GM19467 (cell line): ENCODE results near the gene CDS2.

Source experiments
- ATAC-seq: cut with Tn5 transposase; IDR thresholded peaks from one replicate; pipeline ENCODE4 v1.9.1; 2021; ENCODE audit warnings: mild to moderate bottlenecking, moderate library complexity; ENCODE audit not compliant: unreplicated experiment

CDS2 gene

DNA sequence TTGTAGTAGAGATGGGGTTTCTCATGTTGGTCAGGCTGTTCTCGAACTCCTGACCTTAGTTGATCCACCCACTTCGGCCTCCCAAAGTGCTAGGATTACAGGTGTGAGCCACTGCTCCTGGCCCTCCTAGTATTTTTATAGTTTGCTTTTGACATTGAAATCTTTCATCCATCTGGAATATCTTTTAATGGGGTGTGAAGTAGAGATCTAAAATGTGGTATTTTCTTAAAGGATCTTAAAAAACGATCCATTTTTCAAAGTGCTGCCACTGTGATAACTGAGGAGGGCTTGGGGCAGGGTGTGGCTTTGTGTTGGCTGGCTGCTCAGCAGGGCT lies 23.1 kb downstream of the CDS2 start:
- ATAC-seq: no peak

- no peak for ATAC-seq
These were observed 23.6 kb downstream of the CDS2 start for GRCh38 chr20:5150226-5151076.

- no peak for ATAC-seq
These were observed 26.3 kb downstream of the CDS2 start for GRCh38 chr20:5153152-5153467.

GRCh38 chr20:5153612-5154542 lies 27.1 kb downstream of the CDS2 start:
- no peak for ATAC-seq

DNA sequence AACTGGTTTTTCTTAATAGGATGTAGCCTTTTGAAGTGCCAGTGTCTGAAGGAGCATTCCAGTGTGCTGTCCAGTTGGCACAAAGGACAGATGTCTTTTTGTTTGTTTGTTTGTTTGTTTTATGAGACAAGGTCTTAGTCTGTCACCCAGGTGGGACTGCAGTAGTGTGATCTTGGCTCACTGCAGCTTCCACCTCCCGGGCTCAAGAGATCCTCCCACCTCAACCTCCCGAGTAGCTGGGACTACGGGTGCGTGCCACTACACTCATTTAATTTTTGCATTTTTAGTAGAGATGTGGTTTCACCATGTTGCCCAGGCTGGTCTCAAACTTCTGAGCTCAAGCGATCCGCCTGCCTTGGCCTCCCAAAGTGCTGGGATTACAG lies 27.7 kb downstream of the CDS2 start:
- no peak for ATAC-seq

- ATAC-seq: no peak
These were observed 28.6 kb downstream of the CDS2 start for GRCh38 chr20:5155404-5155803.

- no peak for ATAC-seq
These were observed 30.1 kb downstream of the CDS2 start for GRCh38 chr20:5156675-5157448.

DNA sequence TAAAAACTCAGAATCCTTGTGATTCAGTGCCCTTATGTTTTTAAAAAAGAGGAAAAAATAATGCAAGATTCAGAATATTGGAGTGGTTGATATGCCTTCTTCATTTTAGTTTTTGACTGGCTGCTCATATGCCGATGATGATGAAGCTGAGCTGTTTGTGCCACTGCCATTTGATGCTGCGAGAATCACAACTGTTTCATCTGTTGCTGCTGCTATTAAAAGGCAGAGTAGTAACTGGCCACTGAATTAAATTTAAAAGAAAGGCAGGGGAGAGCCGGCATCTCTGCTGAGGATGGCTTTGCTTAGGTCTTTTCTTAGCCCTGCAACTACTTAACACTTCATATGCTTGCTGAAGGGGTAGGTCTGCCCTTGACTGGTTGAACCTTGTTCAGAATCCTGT lies 33.1 kb downstream of the CDS2 start:
- no peak for ATAC-seq

- no peak for ATAC-seq
These were observed 34.1 kb downstream of the CDS2 start for GRCh38 chr20:5160882-5161281.

GRCh38 chr20:5161536-5162164 lies 34.8 kb downstream of the CDS2 start:
- no peak for ATAC-seq

DNA sequence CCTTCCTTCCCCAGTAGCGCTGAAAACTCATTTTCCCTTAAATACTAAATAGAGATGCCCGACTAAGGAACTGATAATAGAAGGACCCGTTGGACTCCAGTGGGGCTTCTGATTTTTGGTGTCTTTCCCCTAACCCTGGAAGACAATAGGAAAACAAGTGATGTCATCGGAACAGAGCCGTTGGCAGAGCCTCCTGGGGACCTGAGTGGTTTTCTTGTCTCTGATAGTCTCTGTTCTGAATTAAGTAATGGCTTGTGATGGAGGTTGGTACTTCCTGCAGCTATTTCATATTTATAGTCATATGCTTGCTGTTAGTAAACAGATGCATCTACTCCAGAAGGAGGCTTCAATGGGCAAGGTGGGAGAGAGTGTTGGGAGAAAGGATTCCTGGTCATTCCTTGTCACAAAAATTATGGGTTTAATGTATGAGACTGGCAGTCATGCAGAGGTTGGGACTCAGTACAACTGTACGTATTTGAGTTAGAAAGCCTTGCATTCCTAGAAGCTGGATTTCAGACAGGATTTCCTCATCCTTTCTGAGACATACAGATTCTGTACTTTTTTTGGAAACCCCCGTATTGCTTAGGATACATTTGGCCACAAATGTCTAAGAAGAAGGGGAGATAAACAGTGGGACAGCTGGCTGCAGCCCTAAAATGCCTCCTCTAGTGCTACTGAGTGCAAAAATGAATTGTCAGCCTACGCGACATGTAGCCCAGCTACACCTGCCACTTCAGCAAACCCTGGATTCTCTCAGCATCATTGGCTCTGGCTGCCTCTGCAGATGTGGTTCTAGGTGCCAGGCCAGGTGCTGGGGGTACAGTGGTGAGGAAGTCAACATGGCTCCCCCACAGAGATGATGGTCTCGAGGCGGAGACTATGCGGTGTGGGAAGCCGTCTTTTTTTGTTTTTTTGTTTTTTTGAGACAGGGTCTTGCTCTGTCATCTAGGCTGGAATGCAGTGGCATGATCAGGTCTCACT lies 38.1 kb downstream of the CDS2 start:
- no peak for ATAC-seq

- no peak for ATAC-seq
These were observed 42.0 kb downstream of the CDS2 start for GRCh38 chr20:5168651-5169396.

DNA sequence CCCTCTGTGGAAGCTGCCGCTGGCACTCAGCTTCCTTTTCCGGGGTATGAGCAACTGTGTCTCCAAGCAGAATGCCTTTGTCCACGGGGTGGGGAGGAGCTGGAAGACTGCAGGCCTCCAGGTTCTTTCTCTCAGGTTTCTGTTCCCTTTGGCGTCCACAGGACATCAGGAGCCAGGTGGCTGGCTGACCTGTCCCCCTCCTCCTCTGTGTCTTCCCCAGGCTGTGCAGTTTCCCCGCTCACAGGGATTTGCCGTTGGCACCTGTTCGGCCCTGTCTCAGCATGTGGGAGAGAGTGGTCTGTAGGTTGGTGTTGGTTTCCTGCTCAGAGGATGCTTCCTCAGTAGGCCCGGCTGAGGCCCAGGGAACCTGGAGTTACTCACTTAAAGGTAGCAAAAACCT lies 43.5 kb downstream of the CDS2 start:
- ATAC-seq: no peak

DNA sequence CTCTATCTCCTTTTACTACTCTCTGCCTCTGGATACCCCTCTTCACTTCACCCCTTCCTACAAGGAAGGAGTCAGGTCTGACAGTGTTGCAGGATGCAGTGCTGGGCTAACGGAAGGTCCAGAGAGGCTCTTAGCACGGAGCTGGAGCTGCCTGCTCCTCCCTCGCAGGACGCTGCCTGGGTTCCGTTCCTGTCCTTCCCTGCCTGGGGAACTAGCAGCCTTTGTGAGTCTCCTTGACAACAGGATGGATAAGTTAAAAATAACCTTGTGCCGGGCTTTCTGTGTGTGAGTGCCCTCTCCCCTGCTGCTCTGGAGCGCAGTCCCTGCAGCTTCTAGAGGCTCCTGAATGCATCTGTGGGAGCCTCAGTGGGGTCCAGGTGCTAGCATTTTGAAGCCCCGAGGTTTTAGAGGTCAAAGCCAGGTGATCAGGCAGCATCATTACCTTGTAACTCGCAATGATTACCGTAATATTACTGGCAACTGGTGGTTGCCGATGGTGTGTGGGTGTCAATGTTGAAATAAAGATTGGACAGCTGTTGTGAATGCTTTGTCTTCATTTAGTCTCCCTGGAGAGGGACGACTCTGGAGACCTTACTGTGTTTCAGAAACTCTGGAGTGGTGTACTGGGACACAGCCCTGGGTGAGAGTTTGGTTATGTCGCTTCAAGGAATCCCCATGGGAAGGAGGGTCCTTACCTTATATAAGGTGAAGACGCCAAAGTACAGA lies 44.4 kb downstream of the CDS2 start:
- no peak for ATAC-seq

GRCh38 chr20:5171790-5172164 lies 45.0 kb downstream of the CDS2 start:
- no peak for ATAC-seq

GRCh38 chr20:5172167-5172601 lies 45.4 kb downstream of the CDS2 start:
- ATAC-seq: no peak

- no peak for ATAC-seq
These were observed 46.2 kb downstream of the CDS2 start for GRCh38 chr20:5172903-5173463.

DNA sequence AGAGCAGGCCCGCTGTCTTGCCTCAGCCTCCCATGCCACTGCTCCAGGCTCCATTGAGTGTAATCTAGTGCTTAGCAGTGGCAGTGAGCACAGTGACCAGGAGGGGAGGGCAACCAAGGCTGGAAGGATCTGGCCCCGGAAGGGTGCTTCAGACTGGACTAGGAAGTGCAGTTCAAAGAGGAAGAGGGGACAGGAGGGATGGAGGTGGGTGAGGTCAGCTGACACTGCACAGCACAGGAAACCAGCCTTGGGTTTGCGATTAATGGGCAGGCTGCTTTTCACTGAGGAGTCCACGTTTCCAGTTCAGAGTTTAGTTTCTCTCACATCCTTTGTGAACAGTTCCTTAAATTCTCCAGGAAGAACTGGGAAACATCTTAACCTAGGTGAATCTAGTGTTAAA lies 46.9 kb downstream of the CDS2 start:
- no peak for ATAC-seq
